Sigmoid colon (tissue), 4 donors: ENCODE results near the gene PRDM1.

Source experiments
- CTCF ChIP-seq, 4 experiments: fragments of 450-650 bp in 3 of 4; fragments of 200-600 bp in 1 of 4; IDR thresholded peaks; one replicate each; pipeline ENCODE4 v1.5.1; 2016 to 2019; ENCODE audit warnings: antibody characterized with exemption in 4 of 4, mild to moderate bottlenecking in 3 of 4, moderate library complexity in 2 of 4
- POLR2AphosphoS5 ChIP-seq, 4 donors: sonication (generic); formaldehyde crosslinking; IDR thresholded peaks; one replicate each; pipeline ENCODE4 v1.6.1; 2017; ENCODE audit warnings: antibody characterized with exemption in 4 of 4

GRCh38 chr6:106048336-106048735, 37.8 kb upstream of the PRDM1 start:
- TF ChIP-seq POLR2AphosphoS5 (IDR thresholded peaks at IDR 0.05) (no peak), CTCF (IDR thresholded peaks at IDR 0.05) (no peak)
